Measurements from ENCODE around the gene MRPS6. TPM values are rescaled to one million over a fixed set of nuclear protein-coding genes. Genes with fewer than 3 reads are reported as not detected.

MRPS6 gene
- total RNA-seq, 1 experiment from 2014 or later: 32.8 TPM

DNA sequence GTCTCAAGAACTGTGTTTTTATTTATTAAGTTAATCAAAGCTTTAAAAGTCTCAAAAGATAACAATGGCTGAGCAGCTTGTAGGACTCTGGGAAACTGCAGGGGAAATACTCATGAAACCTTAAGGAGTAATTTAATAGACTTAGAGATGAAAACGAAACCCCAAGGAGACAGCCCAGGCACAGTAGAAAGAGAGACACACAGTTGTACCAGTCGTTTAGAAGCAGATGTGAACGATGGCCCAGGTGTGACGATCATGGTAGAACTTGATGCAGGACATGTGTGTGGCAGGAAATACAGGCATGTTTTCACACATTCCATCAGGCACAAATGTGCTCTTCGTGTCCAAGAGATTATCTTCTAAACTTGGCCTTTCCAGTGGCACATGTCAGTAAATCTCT, 21.2 kb upstream of the MRPS6 start:
- no peak overlapping the region for H3K4me3 ChIP-seq (ENCODE audit: low read length)
- intact Hi-C loops (cut with micrococcal nuclease): no loop called here
- no peak overlapping the region for H2AFZ ChIP-seq (ENCODE audit: low read length)
- no peaks in the 10 kb centered on the region for H3K36me3 ChIP-seq (ENCODE audit: low read depth, low read length)
- H3K9ac ChIP-seq (ENCODE audit: low read length): no peak overlapping the region
- no peaks in the 10 kb centered on the region for H3K9me3 ChIP-seq (ENCODE audit: low read length)
- H3K4me1 ChIP-seq (ENCODE audit: insufficient read depth, low read length): no peaks in the 10 kb centered on the region
- H3K4me2 ChIP-seq (ENCODE audit: low read length): no peak overlapping the region
- BruUV-seq (replicated peaks): no TSS peak
- no peak for DNase-seq
- no peaks in the 10 kb centered on the region for H3F3A ChIP-seq (ENCODE audit: low read length, unreplicated experiment)
- no peaks in the 10 kb centered on the region for H4K20me1 ChIP-seq (ENCODE audit: low read length)
- H3K79me2 ChIP-seq (ENCODE audit: low read length): no peaks in the 10 kb centered on the region
- ChIA-PET POLR2A (ENCODE audit: unreplicated experiment) (no interaction called here), CTCF (no interaction called here)
- no peak for ATAC-seq
- no peaks in the 10 kb centered on the region for H3K9me2 ChIP-seq (replicated peaks; ENCODE audit: low read length)
- H3K27me3 ChIP-seq (ENCODE audit: low read length): no peaks in the 10 kb centered on the region
- H3K27ac ChIP-seq (ENCODE audit: low read length): no peak overlapping the region
- no peak for TF ChIP-seq CTCF (conservative IDR thresholded peaks at IDR 0.05; ENCODE audit: low read depth, low read length)
- no peak for TF ChIP-seq EZH2phosphoT487 (IDR thresholded peaks at IDR 0.05; ENCODE audit: borderline replicate concordance, low read length)
- no peak for TF ChIP-seq EZH2 (IDR thresholded peaks at IDR 0.05; ENCODE audit: low read length, unreplicated experiment)

- no peak for DNase-seq
- no peaks in the 10 kb centered on the region for H3F3A ChIP-seq (ENCODE audit: low read length, unreplicated experiment)
- no peak overlapping the region for H3K27ac ChIP-seq (ENCODE audit: low read length)
- H4K20me1 ChIP-seq (ENCODE audit: low read length): no peaks in the 10 kb centered on the region
- H3K36me3 ChIP-seq (ENCODE audit: low read depth, low read length): no peaks in the 10 kb centered on the region
- TF ChIP-seq EZH2 (IDR thresholded peaks at IDR 0.05; ENCODE audit: low read length, unreplicated experiment) (no peak), CTCF (conservative IDR thresholded peaks at IDR 0.05; ENCODE audit: low read depth, low read length) (no peak), EZH2phosphoT487 (IDR thresholded peaks at IDR 0.05; ENCODE audit: borderline replicate concordance, low read length) (no peak)
- BruUV-seq (replicated peaks): no TSS peak
- H2AFZ ChIP-seq (ENCODE audit: low read length): no peak overlapping the region
- ChIA-PET POLR2A (ENCODE audit: unreplicated experiment) (no interaction called here), CTCF (no interaction called here)
- intact Hi-C loops (cut with micrococcal nuclease): no loop called here
- H3K79me2 ChIP-seq (ENCODE audit: low read length): no peaks in the 10 kb centered on the region
- no peaks in the 10 kb centered on the region for H3K9me3 ChIP-seq (ENCODE audit: low read length)
- H3K9me2 ChIP-seq (replicated peaks; ENCODE audit: low read length): no peaks in the 10 kb centered on the region
- no peak for ATAC-seq
- no peak overlapping the region for H3K4me3 ChIP-seq (ENCODE audit: low read length)
- H3K9ac ChIP-seq (ENCODE audit: low read length): no peak overlapping the region
- H3K4me2 ChIP-seq (ENCODE audit: low read length): no peak overlapping the region
- H3K4me1 ChIP-seq (ENCODE audit: insufficient read depth, low read length): no peaks in the 10 kb centered on the region
- H3K27me3 ChIP-seq (ENCODE audit: low read length): no peaks in the 10 kb centered on the region
Observed at GRCh38 chr21:34054259-34054658, 19.1 kb upstream of the MRPS6 start.

- Histone ChIP-seq H4K20me1 (ENCODE audit: low read length) (no peaks in the 10 kb centered on the region), H3K9ac (ENCODE audit: low read length) (no peak overlapping the region), H3K27ac (ENCODE audit: low read length) (no peak overlapping the region), H3K79me2 (ENCODE audit: low read length) (no peaks in the 10 kb centered on the region), H3K4me1 (ENCODE audit: insufficient read depth, low read length) (no peaks in the 10 kb centered on the region), H3K4me3 (ENCODE audit: low read length) (no peak overlapping the region), H3K9me3 (ENCODE audit: low read length) (no peaks in the 10 kb centered on the region), H3K9me2 (replicated peaks; ENCODE audit: low read length) (no peaks in the 10 kb centered on the region), H3K36me3 (ENCODE audit: low read depth, low read length) (no peaks in the 10 kb centered on the region), H3K27me3 (ENCODE audit: low read length) (no peaks in the 10 kb centered on the region), H3F3A (ENCODE audit: low read length, unreplicated experiment) (no peaks in the 10 kb centered on the region), H3K4me2 (ENCODE audit: low read length) (no peak overlapping the region), H2AFZ (ENCODE audit: low read length) (no peak overlapping the region)
- CTCF ChIA-PET: no interaction called here
- DNase-seq (no peak), ATAC-seq (no peak)
- no peak for TF ChIP-seq EZH2phosphoT487 (IDR thresholded peaks at IDR 0.05; ENCODE audit: borderline replicate concordance, low read length)
- TF ChIP-seq EZH2 (IDR thresholded peaks at IDR 0.05; ENCODE audit: low read length, unreplicated experiment): no peak
- TF ChIP-seq CTCF (conservative IDR thresholded peaks at IDR 0.05; ENCODE audit: low read depth, low read length): no peak
- POLR2A ChIA-PET (ENCODE audit: unreplicated experiment): no interaction called here
- intact Hi-C loops (cut with micrococcal nuclease): no loop called here
- no TSS peak for BruUV-seq (replicated peaks)
Observed at GRCh38 chr21:34055615-34056014, 17.8 kb upstream of the MRPS6 start.

All from PC-3 (cell line).